SK-N-DZ (cell line): ENCODE measurements around the gene AATK.

Experiments used
- DNase-seq: peaks from one replicate; pipeline ENCODE4 v3.0.0-alpha.2; 2015; ENCODE audit warnings: low spot score

Gene AATK

DNA sequence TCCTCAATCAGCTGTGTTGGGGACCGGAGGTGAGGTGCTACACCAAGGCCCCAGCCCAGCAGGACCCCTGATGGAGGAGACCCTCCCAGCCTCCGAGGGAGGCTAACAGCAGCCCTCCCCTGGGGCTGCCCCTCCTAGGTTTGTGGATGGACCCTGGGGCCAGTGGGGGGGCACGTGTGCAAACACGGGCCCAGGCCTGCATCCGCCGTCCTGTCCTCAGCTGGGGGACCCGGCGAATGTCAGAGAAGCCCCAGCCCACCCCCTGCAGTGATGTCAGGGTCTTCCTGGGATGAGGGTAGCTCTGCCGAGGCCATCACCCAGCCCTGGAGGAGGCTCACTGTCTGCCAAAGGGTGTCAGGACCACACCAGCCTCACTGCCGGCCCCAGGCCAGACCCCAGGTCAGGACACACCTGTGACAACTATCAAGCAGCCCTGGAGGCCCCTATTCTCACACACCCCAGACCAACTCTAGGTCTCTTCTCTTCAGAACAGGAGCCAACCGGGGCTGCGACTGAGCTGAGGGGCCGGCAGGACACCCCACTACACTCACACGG lies 30.0 kb upstream of the AATK start:
- no peak for DNase-seq

DNA sequence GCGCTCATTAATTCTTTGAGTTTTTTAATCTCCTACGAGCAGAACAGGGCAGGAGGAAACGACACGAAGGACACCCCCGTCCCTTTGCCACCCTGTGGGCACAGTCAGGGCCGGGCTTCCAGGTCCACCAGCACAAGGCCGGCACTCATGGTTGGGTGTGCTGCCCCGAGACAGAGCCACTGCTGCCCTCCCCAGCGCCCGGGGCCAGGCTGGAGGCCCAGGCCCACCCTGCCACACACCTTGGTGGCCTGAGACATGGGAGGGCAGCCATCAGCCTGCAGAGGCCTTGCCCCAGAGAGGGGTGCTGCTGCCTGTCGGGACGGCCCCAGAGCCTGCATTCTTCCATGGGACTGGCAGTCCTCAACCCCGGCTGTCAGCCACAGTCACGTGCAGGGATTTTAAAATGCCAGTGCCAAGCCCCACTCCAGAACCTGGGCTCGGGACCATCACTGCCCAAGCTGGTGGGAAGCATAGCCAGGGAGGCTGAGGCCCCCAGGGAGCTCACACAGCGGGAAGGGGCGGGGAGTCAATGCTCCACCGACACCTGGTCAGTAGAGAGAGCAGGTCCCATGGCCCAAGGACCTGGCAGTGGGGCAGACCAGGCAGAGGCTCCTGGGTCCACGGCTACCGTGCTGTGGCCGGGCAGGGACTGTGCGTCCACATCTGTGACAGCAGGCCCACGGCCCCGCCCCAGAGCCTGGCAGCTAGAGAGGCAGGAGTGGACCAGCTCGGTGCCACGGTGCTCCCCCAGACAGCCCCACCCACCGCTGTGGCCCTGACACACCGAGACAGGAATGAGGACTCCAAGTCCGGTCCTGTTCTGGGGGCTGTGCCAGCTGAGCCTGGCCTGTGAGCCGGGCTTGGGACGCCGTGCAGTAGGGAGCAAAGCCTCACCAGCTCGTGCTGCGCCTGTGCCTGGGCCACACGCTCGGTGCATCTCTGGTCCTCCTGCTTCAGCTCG lies 29.2 kb upstream of the AATK start:
- no peak for DNase-seq

DNA sequence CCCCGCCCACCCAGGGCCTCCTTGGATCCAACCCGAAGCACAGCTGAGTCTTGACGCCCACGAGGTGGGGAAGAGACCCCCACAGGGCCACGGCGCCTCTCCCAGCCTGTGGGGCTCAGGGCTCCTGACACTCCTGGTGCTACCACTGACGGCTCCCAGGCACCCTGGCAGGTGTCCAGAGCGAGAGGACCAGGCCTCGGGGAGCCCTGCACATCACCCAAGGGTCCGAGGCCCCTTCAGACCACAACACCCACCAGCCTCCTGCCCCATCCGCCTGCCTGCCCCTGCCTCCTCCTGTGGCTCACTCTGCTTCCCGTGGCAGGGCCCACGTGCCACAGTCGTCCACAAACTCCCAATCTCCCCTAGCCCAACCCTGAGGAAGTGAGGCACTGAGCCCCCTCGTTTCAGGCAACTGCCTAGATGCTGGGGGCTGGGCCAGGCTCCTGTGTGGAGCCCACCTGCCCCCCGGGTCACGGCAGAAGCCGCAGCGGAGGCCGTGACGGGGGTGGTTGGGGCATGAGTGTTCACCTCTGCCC lies 28.3 kb upstream of the AATK start:
- no peak for DNase-seq

DNA sequence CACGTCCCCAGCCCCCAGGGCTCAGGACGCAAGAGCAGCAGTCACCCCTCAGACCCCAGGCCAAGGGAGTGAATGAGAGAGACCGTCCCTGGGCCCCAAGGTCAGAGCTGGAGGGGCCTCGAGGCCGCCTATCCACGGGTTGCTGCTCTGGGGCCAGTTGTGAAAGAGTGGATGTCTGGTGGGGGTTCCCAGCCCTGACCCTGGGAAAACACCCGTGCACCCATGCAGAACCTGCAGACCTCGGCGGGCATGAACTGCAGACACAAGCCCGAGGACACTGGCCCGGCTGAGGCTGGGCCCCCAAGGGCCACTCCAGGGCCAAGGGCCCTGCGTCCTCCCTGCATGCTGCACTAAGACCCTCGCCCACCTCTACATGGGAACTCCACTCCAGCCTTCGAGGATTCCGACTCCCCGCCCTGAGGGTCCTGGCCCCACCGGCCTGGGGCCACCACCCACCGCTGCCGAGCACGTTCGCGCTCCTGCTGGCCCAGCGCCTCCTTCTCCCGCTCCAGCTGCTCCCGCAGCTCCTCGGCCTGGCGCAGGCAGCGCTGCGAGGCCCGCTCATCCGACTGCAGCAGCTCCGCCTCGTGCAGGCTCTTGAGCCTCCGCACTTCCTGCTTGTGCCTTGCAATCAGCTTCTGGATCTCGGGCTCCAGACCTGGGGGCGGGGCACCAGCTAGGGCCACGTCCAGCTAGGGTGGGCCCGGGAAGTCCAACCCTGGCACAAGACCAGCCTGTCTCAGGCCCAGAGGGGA lies 27.6 kb upstream of the AATK start:
- peak; percentile 72 for DNase-seq

DNA sequence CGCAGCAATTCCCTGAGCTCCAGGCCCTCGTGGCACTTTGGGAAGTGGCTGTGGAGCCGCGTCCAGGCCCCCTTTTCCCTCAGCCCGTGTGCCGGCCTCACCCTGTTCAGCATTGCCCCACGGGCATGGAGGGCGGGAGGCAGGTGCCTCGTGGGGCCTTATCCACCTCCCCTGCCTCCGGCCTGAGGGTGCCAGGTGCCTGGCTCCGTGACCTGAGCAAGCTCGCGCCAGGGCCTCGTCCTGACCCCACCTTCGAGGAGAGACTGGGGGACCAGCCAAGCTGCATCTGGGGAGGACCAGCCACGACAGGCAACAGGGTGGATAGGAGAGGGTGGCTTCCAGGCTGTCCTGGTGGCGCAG lies 27.0 kb upstream of the AATK start:
- DNase-seq, result no peak

DNA sequence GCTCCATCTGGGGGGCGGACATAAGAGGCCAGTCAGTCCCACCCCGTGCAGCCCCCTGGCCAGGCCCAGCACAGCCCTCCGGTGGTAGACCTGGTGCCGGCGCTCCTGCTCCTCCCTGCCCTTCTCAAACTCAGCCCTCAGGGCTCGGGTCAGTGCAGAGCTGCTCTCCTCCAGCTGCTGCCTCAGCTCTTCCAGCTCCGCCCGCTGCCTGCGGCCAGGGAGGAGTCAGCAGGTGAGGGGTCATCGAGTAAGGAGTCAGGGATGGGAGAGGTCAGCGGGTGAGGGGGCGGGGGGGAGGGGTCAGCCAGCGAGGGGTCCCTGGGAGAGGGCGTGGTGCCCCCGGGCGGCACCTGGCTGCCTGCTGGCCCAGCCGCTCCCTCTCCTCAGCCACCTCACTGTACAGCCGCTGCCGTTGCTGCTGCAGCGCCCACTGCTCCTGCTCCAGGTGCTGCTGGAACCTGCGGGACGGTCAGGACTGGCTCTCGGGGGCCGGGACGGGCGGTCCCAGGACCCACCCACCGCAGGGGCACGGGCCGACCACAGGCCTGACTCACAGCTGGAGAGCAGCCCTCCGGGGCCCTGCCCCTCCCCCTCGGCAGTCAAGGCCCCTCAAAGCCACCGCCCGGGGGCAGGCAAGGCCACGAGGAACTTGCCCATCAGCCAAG lies 26.5 kb upstream of the AATK start:
- DNase-seq, result no peak

DNA sequence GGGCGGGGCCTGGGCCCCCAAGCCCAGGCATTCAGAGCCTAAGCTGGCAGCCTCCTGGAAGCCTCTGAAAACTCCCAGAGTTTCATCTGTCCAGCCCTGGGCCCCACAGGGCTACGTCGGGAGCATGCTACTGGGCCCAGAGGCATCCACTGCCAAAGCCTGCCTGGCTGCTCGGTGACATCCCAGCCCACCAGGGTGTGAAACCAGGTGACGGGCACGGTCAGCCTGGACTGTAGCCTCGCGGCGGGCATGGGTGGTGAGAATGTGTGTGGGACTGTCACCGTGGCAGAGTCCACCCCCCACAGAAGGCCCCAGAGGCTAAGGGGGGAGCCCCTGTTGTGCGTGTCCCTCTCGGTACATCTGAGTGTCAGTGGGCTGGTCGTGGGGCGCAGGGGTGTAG lies 25.6 kb upstream of the AATK start:
- no peak for DNase-seq

DNA sequence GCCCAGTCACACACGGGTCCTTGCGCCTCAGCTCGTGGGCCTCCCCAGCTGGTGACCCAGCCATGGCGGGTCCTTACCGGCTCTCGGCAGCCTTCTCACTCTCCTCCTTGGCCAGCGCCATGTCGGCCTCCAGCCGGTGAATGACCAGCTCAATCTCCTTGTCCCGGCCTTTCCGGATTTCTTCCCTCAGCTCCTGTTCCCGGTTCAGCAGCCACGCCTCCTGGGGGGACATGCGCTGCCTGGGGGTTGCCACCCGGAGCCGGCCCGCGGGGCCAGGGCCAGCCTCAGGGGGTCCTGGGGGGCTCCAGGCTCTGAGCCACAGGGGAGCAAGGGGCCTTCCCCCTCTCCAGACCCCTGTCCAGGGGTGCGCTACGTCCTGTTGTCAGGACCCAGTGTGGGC lies 25.1 kb upstream of the AATK start:
- no peak for DNase-seq

DNA sequence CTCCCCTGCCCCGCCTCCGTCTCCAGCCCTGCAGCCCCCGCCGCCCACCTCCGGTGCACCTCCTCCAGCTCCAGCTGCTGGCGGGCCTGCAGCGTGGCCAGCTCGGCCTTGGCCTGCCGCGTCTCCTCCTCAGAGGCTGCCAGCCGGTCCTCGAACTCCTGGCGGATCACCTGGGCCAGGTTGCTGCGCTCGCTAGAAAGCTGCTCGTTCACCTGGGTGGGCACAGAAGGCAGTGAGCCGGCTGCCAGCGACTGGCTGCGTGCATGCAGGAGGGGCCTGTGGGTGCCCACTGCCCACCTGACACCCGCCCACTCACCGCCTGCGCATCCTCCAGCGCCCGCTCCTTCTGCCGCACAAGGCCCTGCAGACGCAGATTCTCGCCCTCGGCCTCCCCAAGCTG lies 24.6 kb upstream of the AATK start:
- DNase-seq, result no peak

DNA sequence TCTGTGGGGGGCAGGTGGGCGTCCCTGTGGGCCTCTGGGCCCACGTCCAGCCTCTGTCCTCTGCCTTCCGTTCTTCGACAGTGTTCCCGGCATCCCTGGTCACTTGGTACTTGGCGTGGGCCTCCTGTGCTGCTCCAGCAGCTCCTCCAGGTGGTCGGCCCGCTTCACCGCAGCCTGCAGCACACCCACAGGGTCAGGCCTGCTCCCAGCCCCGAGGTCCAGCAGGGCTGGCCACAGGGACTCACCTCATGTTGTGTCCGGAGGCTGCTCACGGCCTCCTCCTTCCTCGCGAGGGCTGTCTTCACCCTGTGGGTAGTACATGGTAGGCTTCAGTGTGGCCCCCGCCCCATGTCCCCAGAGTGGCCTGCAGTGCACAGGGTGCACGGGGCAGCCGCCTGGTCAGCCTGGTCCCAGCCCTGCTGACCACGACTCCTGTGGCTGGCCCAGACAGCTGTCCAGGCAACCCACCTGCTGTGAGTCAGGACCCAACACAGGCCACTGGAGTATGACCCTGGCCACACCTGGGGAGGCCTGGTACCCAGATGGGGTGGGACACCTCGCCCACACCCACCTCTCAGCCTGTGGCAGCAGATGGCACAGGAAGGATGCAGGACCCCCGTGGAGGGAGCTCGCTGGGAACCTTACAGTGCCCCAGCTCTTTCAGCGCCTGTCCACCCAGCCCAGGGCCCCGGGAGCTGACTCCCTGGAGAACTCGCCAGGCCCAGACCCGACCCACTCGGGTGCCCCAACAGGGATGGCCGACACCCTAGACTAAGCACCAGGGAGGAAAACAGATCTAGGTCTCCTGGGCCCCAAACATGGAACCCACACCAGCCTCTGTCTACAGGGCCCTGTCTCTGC lies 23.9 kb upstream of the AATK start:
- DNase-seq, result no peak

DNA sequence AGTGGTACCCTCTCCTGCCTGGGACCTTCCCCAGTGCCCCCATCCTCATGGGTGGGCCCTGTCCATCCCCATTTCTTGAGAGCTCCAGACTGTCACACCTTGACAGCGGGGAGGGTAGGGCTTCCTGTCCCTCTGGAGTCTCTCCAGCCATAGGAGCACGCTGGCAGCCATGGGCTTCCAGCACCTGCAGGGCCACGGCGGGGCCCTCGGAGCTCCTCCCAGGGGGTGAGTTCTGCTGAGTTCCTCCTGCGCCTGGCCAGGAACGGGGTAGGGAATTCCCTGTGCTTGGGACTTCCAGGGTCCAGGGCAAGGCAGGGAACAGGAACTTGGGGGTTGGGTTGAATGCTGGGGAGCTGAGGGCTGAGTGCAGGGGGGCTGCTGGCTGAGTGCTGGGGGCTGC lies 23.0 kb upstream of the AATK start:
- DNase-seq, result no peak

DNA sequence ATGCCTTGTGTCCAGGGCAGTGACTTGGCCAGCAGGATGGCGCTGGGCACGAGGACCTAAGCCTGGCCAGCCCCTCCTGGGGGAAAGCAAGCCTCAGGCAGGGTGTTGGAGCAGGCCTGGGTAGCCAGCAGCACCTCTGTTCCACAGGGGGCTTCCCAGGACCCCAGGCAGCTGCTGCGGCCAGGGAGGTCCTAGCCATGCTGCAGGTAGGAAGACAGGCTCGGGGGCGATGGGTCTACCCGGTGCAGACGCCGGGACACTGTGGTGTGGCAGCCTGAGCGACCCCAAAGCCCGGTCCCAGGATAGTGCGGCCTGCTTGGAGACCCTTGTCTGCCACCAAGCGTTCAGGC lies 22.4 kb upstream of the AATK start:
- DNase-seq, result no peak

DNA sequence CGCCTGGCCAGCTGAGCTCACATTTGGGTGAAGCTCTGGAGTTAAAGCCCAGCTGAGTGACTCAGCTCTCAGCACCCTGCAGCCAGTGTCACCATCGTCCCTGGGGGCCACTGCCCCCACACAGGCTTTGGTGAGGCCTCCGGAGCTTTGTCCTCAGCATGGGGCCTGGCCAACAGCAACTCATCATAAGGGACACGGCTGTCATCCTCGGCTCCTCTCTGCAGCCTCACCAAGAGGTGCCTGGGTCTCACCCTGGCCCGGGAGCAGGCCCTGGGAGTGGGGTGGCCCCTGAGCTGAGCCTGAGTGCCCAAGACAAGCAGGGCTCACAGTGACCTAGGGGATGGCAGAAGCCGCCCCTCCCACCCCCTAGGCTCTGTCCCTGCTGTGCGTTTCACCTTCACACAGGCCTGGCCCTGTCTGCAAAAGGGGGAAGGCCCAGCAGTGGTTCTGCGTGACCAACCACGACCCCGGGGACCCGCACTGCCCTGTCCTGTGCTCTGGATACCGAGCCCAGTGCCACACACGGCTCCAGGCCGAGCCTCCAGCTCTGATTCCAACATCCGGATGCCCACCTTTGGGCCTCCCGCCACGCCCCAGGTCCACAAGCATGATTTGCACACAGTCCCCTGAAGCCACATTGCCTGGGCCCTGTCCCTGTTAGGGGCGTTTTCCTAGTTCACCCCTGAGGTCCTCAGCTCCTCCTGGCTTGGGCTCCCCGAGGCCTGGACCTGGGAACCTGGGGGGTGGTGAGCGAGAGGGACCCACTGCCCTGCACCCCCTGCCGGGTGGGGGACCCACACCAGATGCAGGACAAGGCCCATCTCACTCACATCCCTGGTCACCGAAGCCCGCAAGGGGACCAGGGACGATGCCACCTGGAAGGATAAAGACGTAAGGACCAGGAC lies 21.8 kb upstream of the AATK start:
- DNase-seq, result no peak

DNA sequence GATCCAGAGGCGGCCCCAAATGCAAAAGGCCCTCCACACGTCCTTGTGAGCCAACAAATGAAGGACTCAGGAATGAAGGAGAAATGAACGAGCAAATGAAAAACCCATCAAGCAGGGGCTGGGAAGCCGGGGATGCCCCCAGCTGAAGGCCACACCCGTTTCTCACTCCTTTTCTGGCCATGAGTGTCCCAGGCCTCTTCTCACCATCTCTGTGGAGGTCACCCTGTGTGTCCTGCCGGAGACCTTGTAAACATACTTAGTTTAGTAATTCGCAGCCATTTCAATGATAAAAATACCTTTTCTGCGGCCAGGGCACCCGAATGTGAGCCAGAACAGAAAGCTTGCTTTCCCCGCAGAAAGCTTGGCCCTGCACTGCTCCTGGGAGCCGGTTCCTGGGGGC lies 21.1 kb upstream of the AATK start:
- DNase-seq, result no peak

DNA sequence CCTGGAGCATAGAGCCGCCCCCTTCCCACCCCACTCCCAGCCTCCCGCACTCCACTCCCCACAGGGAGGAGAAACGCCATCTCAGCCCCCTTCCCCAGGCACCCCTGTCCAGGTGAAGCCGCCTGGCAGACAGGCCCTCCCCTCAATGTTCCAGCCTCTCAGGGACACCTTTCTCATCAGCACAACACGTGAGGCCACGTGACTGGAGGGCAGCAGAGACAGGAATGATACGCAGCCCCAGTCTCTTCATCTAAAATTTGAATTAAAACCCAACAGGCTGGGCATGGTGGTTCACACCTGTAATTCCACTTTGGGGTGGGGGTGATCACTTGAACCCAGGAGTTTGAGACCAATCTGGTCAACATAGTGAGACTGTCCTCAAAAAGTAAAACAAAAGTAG lies 20.2 kb upstream of the AATK start:
- no peak for DNase-seq

DNA sequence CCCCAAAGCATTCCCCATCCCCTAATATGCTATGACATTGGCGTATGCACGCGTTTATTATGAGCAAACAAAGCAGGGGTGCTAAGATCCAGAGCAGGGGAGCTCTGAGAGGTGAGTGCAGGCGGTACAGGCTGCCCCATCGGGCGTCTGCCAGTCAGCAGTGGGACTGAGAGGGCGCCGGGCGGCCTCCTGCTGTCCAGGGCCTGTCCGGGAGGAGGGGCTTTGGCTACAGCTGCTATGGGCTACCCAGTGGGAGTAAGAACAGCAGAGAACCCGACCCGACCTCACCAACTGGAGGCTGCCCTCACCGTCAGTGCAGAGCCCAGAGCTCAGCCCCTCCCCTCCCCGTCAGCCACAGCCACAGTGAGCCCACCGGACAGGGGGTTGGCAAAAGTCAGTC lies 18.5 kb upstream of the AATK start:
- DNase-seq, result peak; percentile 69

DNA sequence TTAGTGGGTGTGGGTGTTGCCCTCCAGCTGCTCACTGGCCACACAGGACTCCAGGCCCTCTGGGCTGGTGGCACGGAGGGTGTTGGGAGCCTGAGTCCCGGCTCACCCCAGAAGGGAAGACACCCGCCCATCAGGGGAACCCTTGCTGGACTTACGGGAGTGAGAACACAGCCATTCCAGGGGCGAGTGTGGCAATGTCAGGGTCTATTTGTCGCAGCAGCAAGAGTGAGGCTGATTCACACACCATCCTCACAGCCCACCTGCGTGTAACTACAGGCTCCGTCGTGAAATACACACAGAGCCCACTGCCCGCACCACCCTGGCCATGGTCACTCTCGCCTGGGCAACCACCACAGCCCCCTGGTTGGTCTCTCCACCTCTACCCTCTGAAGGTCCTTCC lies 17.8 kb upstream of the AATK start:
- no peak for DNase-seq

DNA sequence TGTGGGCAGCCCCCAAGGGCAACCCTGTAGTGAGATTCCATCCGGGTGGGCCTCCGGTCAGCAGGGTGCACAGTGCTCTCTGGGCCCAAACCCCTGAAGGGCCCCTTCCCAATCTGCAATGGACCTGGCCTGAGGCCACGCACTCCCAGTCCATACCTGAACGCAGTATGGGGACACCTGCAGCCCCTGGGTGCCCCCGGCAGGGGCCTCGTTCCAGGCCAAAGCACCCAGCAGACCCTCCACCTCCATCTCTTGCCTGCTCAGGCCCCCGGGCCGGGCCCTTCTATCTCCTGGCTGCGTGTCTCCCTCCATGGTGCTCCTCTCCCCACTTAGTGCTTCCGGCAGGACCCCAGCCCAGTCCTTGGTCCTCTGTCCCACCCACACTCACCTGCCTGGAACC lies 17.3 kb upstream of the AATK start:
- no peak for DNase-seq

DNA sequence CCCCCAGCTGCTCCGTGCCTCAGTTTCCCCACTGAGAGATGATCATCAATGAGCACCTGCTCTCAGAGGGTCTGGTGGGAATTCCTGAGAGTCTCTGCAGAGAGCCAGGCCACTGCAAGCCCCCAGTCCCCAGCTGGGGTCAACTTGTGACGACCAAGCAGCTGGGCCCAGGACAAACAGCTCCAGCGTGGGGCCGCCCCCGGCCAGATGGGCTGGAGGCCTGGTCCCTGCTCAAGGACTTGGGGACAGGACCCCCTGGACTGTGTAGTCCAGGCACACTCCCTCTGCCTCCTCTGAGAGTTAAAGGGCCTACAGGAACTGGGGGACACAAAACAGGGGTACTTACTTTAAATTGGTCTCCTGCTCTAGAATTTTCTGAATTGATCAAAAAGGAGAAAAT lies 16.6 kb upstream of the AATK start:
- no peak for DNase-seq

DNA sequence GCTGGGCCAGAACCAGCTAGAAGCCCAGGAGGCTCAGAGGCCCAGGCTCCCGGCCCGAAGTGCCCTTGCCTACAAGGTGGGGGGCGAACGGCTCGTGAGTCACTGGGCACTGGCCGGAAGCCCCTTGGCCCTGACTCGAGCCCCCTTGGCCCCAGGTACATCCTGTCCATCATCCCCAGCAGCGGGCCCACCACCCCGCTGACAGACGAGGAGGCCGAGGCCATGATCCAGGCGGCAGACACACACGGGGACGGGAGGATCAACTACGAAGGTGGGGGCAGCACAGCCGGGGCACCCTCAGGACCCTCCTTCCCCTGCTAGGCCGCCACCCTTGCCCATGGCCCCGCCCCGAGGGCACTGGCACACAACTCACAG lies 15.8 kb upstream of the AATK start:
- DNase-seq, result no peak
